ENCODE data around the gene LRRC3.

The LRRC3 gene

GRCh38 chr21:44454058-44454457 is 1.3 kb upstream of the LRRC3 start:
- DNase-seq (ENCODE audit: insufficient read length, low spot score) (no peak), FAIRE-seq (no peak)
- TF ChIP-seq POLR2AphosphoS5 (IDR thresholded peaks at IDR 0.05; ENCODE audit: low read depth, low read length) (no peak), TAF1 (IDR thresholded peaks at IDR 0.05; ENCODE audit: low read depth, low read length) (no peak), POLR2A (IDR thresholded peaks at IDR 0.05; ENCODE audit: low read depth, low read length) (no peak), SPI1 (IDR thresholded peaks at IDR 0.05; ENCODE audit: low read depth, low read length) (no peak), POU2F2 (IDR thresholded peaks at IDR 0.05; ENCODE audit: low read depth, low read length) (no peak), PAX5 (IDR thresholded peaks at IDR 0.05; ENCODE audit: insufficient read depth, low read length, severe bottlenecking) (no peak)

GRCh38 chr21:44455524-44456213 is 359 bp downstream of the LRRC3 start:
- FAIRE-seq (peak; percentile 60), DNase-seq (ENCODE audit: insufficient read length, low spot score) (peak; percentile 73)
- TF ChIP-seq SPI1 (IDR thresholded peaks at IDR 0.05; ENCODE audit: low read depth, low read length) = no peak
- TF ChIP-seq POLR2A (IDR thresholded peaks at IDR 0.05; ENCODE audit: low read depth, low read length) = no peak
- no peak for TF ChIP-seq POU2F2 (IDR thresholded peaks at IDR 0.05; ENCODE audit: low read depth, low read length)
- no peak for TF ChIP-seq TAF1 (IDR thresholded peaks at IDR 0.05; ENCODE audit: low read depth, low read length)
- TF ChIP-seq PAX5 (IDR thresholded peaks at IDR 0.05; ENCODE audit: insufficient read depth, low read length, severe bottlenecking) = no peak
- no peak for TF ChIP-seq POLR2AphosphoS5 (IDR thresholded peaks at IDR 0.05; ENCODE audit: low read depth, low read length)

GRCh38 chr21:44456214-44456914 is 1.1 kb downstream of the LRRC3 start:
- no peak for TF ChIP-seq POLR2AphosphoS5 (IDR thresholded peaks at IDR 0.05; ENCODE audit: low read depth, low read length)
- TF ChIP-seq POU2F2 (IDR thresholded peaks at IDR 0.05; ENCODE audit: low read depth, low read length) = no peak
- no peak for TF ChIP-seq PAX5 (IDR thresholded peaks at IDR 0.05; ENCODE audit: insufficient read depth, low read length, severe bottlenecking)
- TF ChIP-seq POLR2A (IDR thresholded peaks at IDR 0.05; ENCODE audit: low read depth, low read length) = no peak
- DNase-seq (ENCODE audit: insufficient read length, low spot score) (peak; percentile 27), FAIRE-seq (no peak)

- no peak for FAIRE-seq
- no peak for TF ChIP-seq TAF1 (IDR thresholded peaks at IDR 0.05; ENCODE audit: low read depth, low read length)
- TF ChIP-seq POU2F2 (IDR thresholded peaks at IDR 0.05; ENCODE audit: low read depth, low read length) = no peak
- no peak for TF ChIP-seq SPI1 (IDR thresholded peaks at IDR 0.05; ENCODE audit: low read depth, low read length)
- no peak for TF ChIP-seq POLR2A (IDR thresholded peaks at IDR 0.05; ENCODE audit: low read depth, low read length)
- TF ChIP-seq PAX5 (IDR thresholded peaks at IDR 0.05; ENCODE audit: insufficient read depth, low read length, severe bottlenecking) = no peak
- TF ChIP-seq POLR2AphosphoS5 (IDR thresholded peaks at IDR 0.05; ENCODE audit: low read depth, low read length) = no peak
- DNase-seq (ENCODE audit: insufficient read length, low spot score) = no peak
Measured at GRCh38 chr21:44456915-44457736, 1.8 kb downstream of the LRRC3 start.

GRCh38 chr21:44458971-44459711 is 3.8 kb downstream of the LRRC3 start:
- no peak for FAIRE-seq
- DNase-seq (ENCODE audit: insufficient read length, low spot score) = no peak
- TF ChIP-seq POLR2A (IDR thresholded peaks at IDR 0.05; ENCODE audit: low read depth, low read length) (no peak), TAF1 (IDR thresholded peaks at IDR 0.05; ENCODE audit: low read depth, low read length) (no peak), POU2F2 (IDR thresholded peaks at IDR 0.05; ENCODE audit: low read depth, low read length) (no peak), SPI1 (IDR thresholded peaks at IDR 0.05; ENCODE audit: low read depth, low read length) (no peak), PAX5 (IDR thresholded peaks at IDR 0.05; ENCODE audit: insufficient read depth, low read length, severe bottlenecking) (no peak), POLR2AphosphoS5 (IDR thresholded peaks at IDR 0.05; ENCODE audit: low read depth, low read length) (no peak)

GRCh38 chr21:44459712-44460440 is 4.6 kb downstream of the LRRC3 start:
- DNase-seq (ENCODE audit: insufficient read length, low spot score) = no peak
- FAIRE-seq = no peak
- TF ChIP-seq PAX5 (IDR thresholded peaks at IDR 0.05; ENCODE audit: insufficient read depth, low read length, severe bottlenecking) (no peak), POLR2A (IDR thresholded peaks at IDR 0.05; ENCODE audit: low read depth, low read length) (no peak), SPI1 (IDR thresholded peaks at IDR 0.05; ENCODE audit: low read depth, low read length) (no peak), TAF1 (IDR thresholded peaks at IDR 0.05; ENCODE audit: low read depth, low read length) (no peak), POLR2AphosphoS5 (IDR thresholded peaks at IDR 0.05; ENCODE audit: low read depth, low read length) (no peak), POU2F2 (IDR thresholded peaks at IDR 0.05; ENCODE audit: low read depth, low read length) (no peak)

- DNase-seq (ENCODE audit: insufficient read length, low spot score) (no peak), FAIRE-seq (no peak)
- no peak for TF ChIP-seq POLR2AphosphoS5 (IDR thresholded peaks at IDR 0.05; ENCODE audit: low read depth, low read length)
- TF ChIP-seq TAF1 (IDR thresholded peaks at IDR 0.05; ENCODE audit: low read depth, low read length) = no peak
- TF ChIP-seq SPI1 (IDR thresholded peaks at IDR 0.05; ENCODE audit: low read depth, low read length) = no peak
- TF ChIP-seq POU2F2 (IDR thresholded peaks at IDR 0.05; ENCODE audit: low read depth, low read length) = no peak
- no peak for TF ChIP-seq PAX5 (IDR thresholded peaks at IDR 0.05; ENCODE audit: insufficient read depth, low read length, severe bottlenecking)
- TF ChIP-seq POLR2A (IDR thresholded peaks at IDR 0.05; ENCODE audit: low read depth, low read length) = no peak
Measured at GRCh38 chr21:44460441-44460755, 5.1 kb downstream of the LRRC3 start.

- DNase-seq (ENCODE audit: insufficient read length, low spot score) = no peak
- FAIRE-seq = no peak
- TF ChIP-seq POU2F2 (IDR thresholded peaks at IDR 0.05; ENCODE audit: low read depth, low read length) (no peak), PAX5 (IDR thresholded peaks at IDR 0.05; ENCODE audit: insufficient read depth, low read length, severe bottlenecking) (no peak), POLR2AphosphoS5 (IDR thresholded peaks at IDR 0.05; ENCODE audit: low read depth, low read length) (no peak), TAF1 (IDR thresholded peaks at IDR 0.05; ENCODE audit: low read depth, low read length) (no peak), POLR2A (IDR thresholded peaks at IDR 0.05; ENCODE audit: low read depth, low read length) (no peak), SPI1 (IDR thresholded peaks at IDR 0.05; ENCODE audit: low read depth, low read length) (no peak)
Measured at GRCh38 chr21:44461005-44461404, 5.7 kb downstream of the LRRC3 start.

All from GM12891 (cell line).